Endothelial cell of umbilical vein (primary cell): ENCODE data around the gene PLEKHG4B. TPM values are rescaled to one million over a fixed set of nuclear protein-coding genes. Genes with fewer than 3 reads are reported as not detected.

Source experiments
- BruUV-seq: library from RNA; stranded (reverse); fragments of 400-500 nt; replicated peaks from 2 replicates; lab custom pipeline; 2021; lab: Mats Ljungman, UMichigan
- CTCF ChIA-PET: fragments of 300-600, 350-600 bp; sonication (Branson Sonifier 250); formaldehyde crosslinking; loops from one replicate; lab custom pipeline; 2021; ENCODE audit warnings: antibody characterized with exemption, inconsistent platforms; lab: Charles Lee
- POLR2A ChIA-PET: fragments of 300-600, 350-600 bp; sonication (Branson Sonifier 250); formaldehyde crosslinking; loops from one replicate; lab custom pipeline; 2021; ENCODE audit warnings: antibody characterized with exemption, inconsistent platforms; lab: Charles Lee
- DNase-seq: peaks from one replicate; pipeline ENCODE4 v3.0.0-alpha.2; 2011; ENCODE audit warnings: low read depth, low spot score
- FAIRE-seq: peaks from 2 replicates; lab custom pipeline; 2011; peaks lifted over from hg19 to GRCh38; lab: Jason Lieb, UNC
- H2AFZ ChIP-seq: 2 replicates; pipeline ENCODE4 v1.6.0; 2012; ENCODE audit warnings: low read depth, low read length, control low read depth, inconsistent platforms
- H3K27ac ChIP-seq: 2 replicates; pipeline ENCODE4 v1.5.1; 2011; ENCODE audit warnings: low read depth, mild to moderate bottlenecking, control low read depth, low read length, moderate library complexity; ENCODE audit not compliant: insufficient read depth
- H3K27me3 ChIP-seq, 2 experiments: 2 replicates each; pipeline versions ENCODE4 v1.6.0 to v1.6.1; 2011; ENCODE audit warnings: low read length in 2 of 2, mixed read lengths in 1 of 2; ENCODE audit not compliant: control insufficient read depth in 2 of 2, insufficient read depth in 2 of 2
- H3K36me3 ChIP-seq, 2 experiments: 2 replicates in 1 of 2; 3 replicates in 1 of 2; pipeline ENCODE4 v1.5.1; 2011; ENCODE audit warnings: low read length in 2 of 2, mild to moderate bottlenecking in 1 of 2, moderate library complexity in 1 of 2; ENCODE audit not compliant: control insufficient read depth in 2 of 2, insufficient read depth in 2 of 2; ENCODE audit errors: extremely low read depth in 1 of 2
- H3K4me1 ChIP-seq: 3 replicates; pipeline ENCODE4 v1.5.1; 2011; ENCODE audit warnings: mild to moderate bottlenecking, low read length; ENCODE audit not compliant: control insufficient read depth, insufficient read depth; ENCODE audit errors: extremely low read depth
- H3K4me2 ChIP-seq: 2 replicates; pipeline ENCODE4 v1.6.1; 2011; ENCODE audit warnings: low read length, control low read depth, mixed read lengths; ENCODE audit not compliant: insufficient read depth
- H3K4me3 ChIP-seq, 3 experiments: fragments of 200-600 bp in 1 of 3; sonication (generic), shearing (Covaris generic) in 1 of 3; replicated peaks in 1 of 3; 2 replicates each; pipeline ENCODE4 v1.5.1; 2011 to 2016; ENCODE audit warnings: control low read depth in 3 of 3, low read length in 3 of 3, mild to moderate bottlenecking in 2 of 3, inconsistent platforms in 1 of 3, low read depth in 1 of 3, moderate library complexity in 1 of 3; ENCODE audit not compliant: insufficient read depth in 1 of 3
- H3K79me2 ChIP-seq: 2 replicates; pipeline ENCODE4 v1.6.0; 2012; ENCODE audit warnings: low read length, inconsistent platforms; ENCODE audit not compliant: control insufficient read depth, insufficient read depth
- H3K9ac ChIP-seq: replicated peaks from 2 replicates; pipeline ENCODE3; 2011; ENCODE audit warnings: low read length, control low read depth; ENCODE audit not compliant: insufficient read depth; ENCODE audit errors: extremely low read depth
- H3K9me1 ChIP-seq: replicated peaks from 3 replicates; pipeline ENCODE4 v1.6.0; 2011; ENCODE audit warnings: mild to moderate bottlenecking, low read length; ENCODE audit not compliant: control insufficient read depth, insufficient read depth; ENCODE audit errors: extremely low read depth
- H3K9me3 ChIP-seq: replicated peaks from 2 replicates; pipeline ENCODE4 v1.5.1; 2012; ENCODE audit warnings: low read length, inconsistent platforms; ENCODE audit not compliant: control insufficient read depth, insufficient read depth
- H4K20me1 ChIP-seq: replicated peaks from 2 replicates; pipeline ENCODE3; 2011; ENCODE audit warnings: mild to moderate bottlenecking, low read length; ENCODE audit not compliant: control insufficient read depth, insufficient read depth; ENCODE audit errors: extremely low read depth
- EZH2 ChIP-seq: IDR thresholded peaks from 2 replicates; pipeline ENCODE4 v1.6.1; 2012; ENCODE audit warnings: borderline replicate concordance, low read depth, mild to moderate bottlenecking, moderate library complexity, low read length, inconsistent platforms; ENCODE audit not compliant: severe bottlenecking
- FOS ChIP-seq: IDR thresholded peaks from 2 replicates; pipeline ENCODE4 v1.6.1; 2011; ENCODE audit warnings: mild to moderate bottlenecking, low read length, moderate library complexity, borderline replicate concordance; ENCODE audit not compliant: insufficient read depth
- GATA2 ChIP-seq: IDR thresholded peaks from 2 replicates; pipeline ENCODE4 v1.7.0; 2011; ENCODE audit warnings: low read depth, mild to moderate bottlenecking, moderate library complexity, mixed read lengths, low read length; ENCODE audit not compliant: insufficient read length, insufficient read depth
- JUN ChIP-seq: IDR thresholded peaks from 2 replicates; pipeline ENCODE4 v1.6.1; 2011; ENCODE audit warnings: borderline replicate concordance, low read depth; ENCODE audit not compliant: insufficient read length, insufficient read depth
- MAX ChIP-seq: IDR thresholded peaks from 2 replicates; pipeline ENCODE4 v1.6.1; 2011; ENCODE audit not compliant: insufficient read depth, insufficient read length
- MYC ChIP-seq: IDR thresholded peaks from one replicate; pipeline ENCODE4 v1.6.1; 2011; ENCODE audit warnings: mild to moderate bottlenecking, low read depth, low read length
- POLR2A ChIP-seq: IDR thresholded peaks from 2 replicates; pipeline ENCODE4 v1.6.1; 2012; ENCODE audit warnings: low read depth, mild to moderate bottlenecking, control low read depth, low read length
- POLR2AphosphoS5 ChIP-seq: IDR thresholded peaks from 2 replicates; pipeline ENCODE4 v1.6.1; 2012; ENCODE audit warnings: low read depth, mild to moderate bottlenecking, control low read depth, low read length, moderate library complexity; ENCODE audit not compliant: insufficient read depth
- dilution Hi-C: fragments of 300-500 bp; cut with MboI; formaldehyde crosslinking; loops from one replicate; pipeline ENCODE4 v1.15.0; 2019; ENCODE audit warnings: low sequenced_read_pairs; ENCODE audit not compliant: extremely low pct_ligation_motif_present
- intact Hi-C: fragments of 100-400 bp; cut with micrococcal nuclease; formaldehyde crosslinking; loops from one replicate; pipeline ENCODE4 v1.10.0; 2022
- polyA plus RNA-seq, 4 experiments: library from polyadenylated mRNA; depleted of rRNA in 3 of 4; stranded (reverse) in 3 of 4; unstranded in 1 of 4; fragments of >200 nt; gene quantifications; 2 replicates each; pipeline versions ENCODE4 v1.2.1 to v1.2.3, GENCODE V29; 2011 to 2012; ENCODE audit warnings: missing spikeins in 1 of 4
- total RNA-seq: library from RNA; stranded (reverse); gene quantifications from 2 replicates; pipeline ENCODE4 v1.2.3, GENCODE V29; 2021
- TF ChIP-seq, protein P1 (sequence below), 2 donors: IDR thresholded peaks; 1 replicate in 1 of 2; 2 replicates in 1 of 2; pipeline ENCODE4 v1.5.1; 2011; ENCODE audit warnings: low read length in 2 of 2, mild to moderate bottlenecking in 2 of 2, moderate library complexity in 2 of 2, control low read depth in 1 of 2, inconsistent platforms in 1 of 2, low read depth in 1 of 2; ENCODE audit not compliant: insufficient read depth in 1 of 2; ENCODE audit errors: extremely low read depth in 1 of 2

PLEKHG4B gene
- total and polyA plus RNA-seq, 2 donors (not counting 3 experiments of a cell fraction or from before 2014, with no cell fraction given), result not detected

DNA sequence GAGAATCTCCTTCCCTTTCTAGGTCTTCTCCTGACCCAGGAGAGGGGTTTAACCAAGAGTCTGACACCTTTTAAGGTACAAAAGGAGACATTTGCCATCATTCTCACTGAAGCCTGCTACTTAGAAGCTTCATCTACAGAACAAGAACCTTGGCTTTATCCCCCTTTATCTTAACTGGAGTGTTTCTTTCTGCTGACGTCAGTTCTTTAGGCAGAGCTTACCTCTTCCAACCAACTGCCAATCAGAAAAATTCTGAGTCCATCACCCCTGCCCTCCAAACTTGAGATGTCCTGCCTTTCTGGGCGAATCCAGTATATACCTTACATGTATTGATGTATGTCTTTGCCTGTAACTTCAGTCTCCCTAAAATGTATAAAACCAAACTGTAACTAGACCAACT is 37.2 kb downstream of the PLEKHG4B start:
- Histone ChIP-seq H3K9me3 (no peaks in the 10 kb centered on the region), H3K27me3 (peaks cover 0 to 1% of the 10 kb centered on the region in 2 experiments), H3K9me1 (no peaks in the 10 kb centered on the region), H3K79me2 (no peaks in the 10 kb centered on the region), H3K27ac (no peak overlapping the region), H3K4me1 (no peaks in the 10 kb centered on the region), H2AFZ (no peak overlapping the region), H3K4me2 (no peak overlapping the region), H4K20me1 (no peaks in the 10 kb centered on the region), H3K4me3 (no peak overlapping the region), H3K9ac (no peak overlapping the region), H3K36me3 (no peaks in the 10 kb centered on the region)
- no TSS peak for BruUV-seq
- ChIA-PET POLR2A (no interaction called here), CTCF (no interaction called here)
- dilution Hi-C loops (no loop called here), intact Hi-C loops (no loop called here)
- TF ChIP-seq MAX, result no peak
- no peak for TF ChIP-seq GATA2
- no peak for TF ChIP-seq EZH2
- FAIRE-seq (no peak), DNase-seq (no peak)

DNA sequence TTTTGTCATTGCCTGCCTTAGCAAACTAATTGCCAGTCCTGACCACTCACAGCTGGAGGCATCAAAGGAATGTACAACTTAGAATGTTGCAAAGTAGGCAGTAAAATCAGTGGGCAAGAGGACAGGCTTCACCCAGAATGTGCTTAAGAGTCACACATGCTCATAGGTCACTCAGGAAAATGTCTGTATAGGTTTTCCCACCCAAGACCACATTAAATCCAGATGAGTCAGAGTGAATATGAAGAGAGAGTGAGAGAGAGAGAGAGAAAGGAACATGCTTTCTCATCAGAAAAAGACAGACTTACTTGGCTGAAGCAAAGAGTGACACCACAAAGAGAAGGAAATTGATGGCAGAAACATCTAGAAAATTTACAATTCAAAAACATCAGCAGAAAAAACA is 37.9 kb downstream of the PLEKHG4B start:
- POLR2A ChIA-PET, result no interaction called here
- Histone ChIP-seq H3K4me3 (no peak overlapping the region), H3K79me2 (no peaks in the 10 kb centered on the region), H3K9ac (no peak overlapping the region), H2AFZ (no peak overlapping the region), H3K9me1 (no peaks in the 10 kb centered on the region), H3K27ac (no peak overlapping the region), H4K20me1 (no peaks in the 10 kb centered on the region), H3K4me1 (no peaks in the 10 kb centered on the region), H3K27me3 (no peaks in the 10 kb centered on the region), H3K4me2 (no peak overlapping the region), H3K36me3 (no peaks in the 10 kb centered on the region), H3K9me3 (no peaks in the 10 kb centered on the region)
- dilution Hi-C loops (no loop called here), intact Hi-C loops (no loop called here)
- FAIRE-seq, result no peak
- no TSS peak for BruUV-seq
- no peak for TF ChIP-seq JUN
- TF ChIP-seq GATA2, result no peak
- TF ChIP-seq POLR2A, result no peak
- TF ChIP-seq EZH2, result no peak
- TF ChIP-seq, protein P1, sequence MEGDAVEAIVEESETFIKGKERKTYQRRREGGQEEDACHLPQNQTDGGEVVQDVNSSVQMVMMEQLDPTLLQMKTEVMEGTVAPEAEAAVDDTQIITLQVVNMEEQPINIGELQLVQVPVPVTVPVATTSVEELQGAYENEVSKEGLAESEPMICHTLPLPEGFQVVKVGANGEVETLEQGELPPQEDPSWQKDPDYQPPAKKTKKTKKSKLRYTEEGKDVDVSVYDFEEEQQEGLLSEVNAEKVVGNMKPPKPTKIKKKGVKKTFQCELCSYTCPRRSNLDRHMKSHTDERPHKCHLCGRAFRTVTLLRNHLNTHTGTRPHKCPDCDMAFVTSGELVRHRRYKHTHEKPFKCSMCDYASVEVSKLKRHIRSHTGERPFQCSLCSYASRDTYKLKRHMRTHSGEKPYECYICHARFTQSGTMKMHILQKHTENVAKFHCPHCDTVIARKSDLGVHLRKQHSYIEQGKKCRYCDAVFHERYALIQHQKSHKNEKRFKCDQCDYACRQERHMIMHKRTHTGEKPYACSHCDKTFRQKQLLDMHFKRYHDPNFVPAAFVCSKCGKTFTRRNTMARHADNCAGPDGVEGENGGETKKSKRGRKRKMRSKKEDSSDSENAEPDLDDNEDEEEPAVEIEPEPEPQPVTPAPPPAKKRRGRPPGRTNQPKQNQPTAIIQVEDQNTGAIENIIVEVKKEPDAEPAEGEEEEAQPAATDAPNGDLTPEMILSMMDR (IDR thresholded peaks at IDR 0.05; ENCODE audit: extremely low read depth in 1 of 2, insufficient read depth in 1 of 2, low read depth in 1 of 2, low read length in 2 of 2), result no peak
- TF ChIP-seq FOS, result no peak
- TF ChIP-seq POLR2AphosphoS5, result no peak
- no peak for TF ChIP-seq MYC
- no peak for TF ChIP-seq MAX
- no peak for DNase-seq
- CTCF ChIA-PET, result no interaction called here
